GM12874 (cell line): Measurements from ENCODE around the gene SPAG5.

ENCODE experiments used
- TF ChIP-seq, protein P1 (sequence below): IDR thresholded peaks from 2 replicates; pipeline ENCODE4 v1.5.1; 2011; ENCODE audit warnings: low read depth, mild to moderate bottlenecking, control low read depth, low read length, moderate library complexity; ENCODE audit not compliant: insufficient read depth

SPAG5 gene

DNA sequence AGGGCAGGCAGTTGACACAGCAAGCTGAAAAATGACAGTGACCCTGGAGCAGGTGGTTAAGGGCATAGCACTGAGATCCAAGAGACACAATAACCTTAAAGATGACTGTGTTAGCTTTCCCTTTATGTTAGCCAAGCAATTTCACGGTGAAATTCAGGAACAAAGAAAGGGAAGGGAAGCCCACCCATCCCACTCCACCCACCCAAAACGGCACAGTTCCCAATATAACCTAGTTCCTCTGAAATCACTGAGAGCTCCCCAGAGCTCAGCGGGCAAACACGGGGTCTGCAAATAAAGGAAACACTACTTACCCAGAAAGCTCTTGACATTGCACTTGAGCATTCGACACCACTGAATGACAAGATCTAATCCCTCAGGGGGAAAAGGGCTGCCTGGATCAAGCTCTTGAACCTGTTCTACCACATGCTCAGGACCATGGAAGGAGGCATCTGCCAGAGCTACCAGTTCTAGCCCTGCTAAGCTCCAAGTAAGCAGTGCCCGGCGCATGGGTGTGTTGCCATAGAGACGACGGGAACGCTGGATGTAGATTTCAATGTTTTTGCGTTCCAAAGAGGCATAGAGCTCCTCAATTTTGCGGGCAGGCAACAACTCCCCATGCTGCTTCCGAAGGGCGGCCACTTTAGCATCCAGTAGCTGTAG, 35.5 kb upstream of the SPAG5 start:
- TF ChIP-seq, protein P1, sequence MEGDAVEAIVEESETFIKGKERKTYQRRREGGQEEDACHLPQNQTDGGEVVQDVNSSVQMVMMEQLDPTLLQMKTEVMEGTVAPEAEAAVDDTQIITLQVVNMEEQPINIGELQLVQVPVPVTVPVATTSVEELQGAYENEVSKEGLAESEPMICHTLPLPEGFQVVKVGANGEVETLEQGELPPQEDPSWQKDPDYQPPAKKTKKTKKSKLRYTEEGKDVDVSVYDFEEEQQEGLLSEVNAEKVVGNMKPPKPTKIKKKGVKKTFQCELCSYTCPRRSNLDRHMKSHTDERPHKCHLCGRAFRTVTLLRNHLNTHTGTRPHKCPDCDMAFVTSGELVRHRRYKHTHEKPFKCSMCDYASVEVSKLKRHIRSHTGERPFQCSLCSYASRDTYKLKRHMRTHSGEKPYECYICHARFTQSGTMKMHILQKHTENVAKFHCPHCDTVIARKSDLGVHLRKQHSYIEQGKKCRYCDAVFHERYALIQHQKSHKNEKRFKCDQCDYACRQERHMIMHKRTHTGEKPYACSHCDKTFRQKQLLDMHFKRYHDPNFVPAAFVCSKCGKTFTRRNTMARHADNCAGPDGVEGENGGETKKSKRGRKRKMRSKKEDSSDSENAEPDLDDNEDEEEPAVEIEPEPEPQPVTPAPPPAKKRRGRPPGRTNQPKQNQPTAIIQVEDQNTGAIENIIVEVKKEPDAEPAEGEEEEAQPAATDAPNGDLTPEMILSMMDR: no peak

DNA sequence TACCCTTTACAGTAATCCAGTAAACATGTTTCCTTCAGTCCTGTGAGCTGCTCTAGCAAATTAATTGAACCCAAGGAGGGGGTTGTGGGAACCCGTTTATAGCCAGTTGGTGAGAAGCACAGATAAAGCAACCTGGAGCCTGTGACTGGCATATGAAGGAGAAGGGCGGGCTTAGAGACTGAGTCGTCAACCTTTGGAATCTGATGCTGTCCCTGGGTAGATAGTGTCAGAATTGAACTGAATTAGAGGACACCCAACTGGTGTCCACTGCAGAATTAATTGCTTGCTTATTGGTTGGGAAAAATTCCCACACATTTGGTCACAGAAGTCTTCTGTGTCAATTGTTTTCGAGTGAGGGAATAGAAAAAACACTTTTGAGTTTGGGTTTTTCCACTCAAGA, 28.0 kb upstream of the SPAG5 start:
- TF ChIP-seq, protein P1: no peak

DNA sequence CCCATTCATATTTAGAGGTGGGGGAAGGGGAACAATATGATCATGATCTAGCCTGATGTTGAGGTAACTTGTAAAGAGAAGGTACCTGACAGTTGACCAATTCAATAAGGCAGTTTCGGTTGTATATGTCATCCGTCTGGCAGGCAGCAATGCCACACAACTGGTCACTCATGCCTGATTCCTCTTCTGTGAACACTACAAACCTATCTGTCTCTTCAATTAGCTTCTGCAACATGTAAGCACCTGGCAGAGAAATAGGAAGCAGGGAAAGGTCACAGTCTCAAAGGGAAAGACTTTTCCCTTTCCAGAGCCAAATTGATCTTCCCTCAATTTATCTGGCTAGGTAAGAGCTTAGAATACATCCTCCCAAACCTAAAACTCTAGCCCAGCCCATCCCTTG, 25.3 kb upstream of the SPAG5 start:
- TF ChIP-seq, protein P1: no peak

DNA sequence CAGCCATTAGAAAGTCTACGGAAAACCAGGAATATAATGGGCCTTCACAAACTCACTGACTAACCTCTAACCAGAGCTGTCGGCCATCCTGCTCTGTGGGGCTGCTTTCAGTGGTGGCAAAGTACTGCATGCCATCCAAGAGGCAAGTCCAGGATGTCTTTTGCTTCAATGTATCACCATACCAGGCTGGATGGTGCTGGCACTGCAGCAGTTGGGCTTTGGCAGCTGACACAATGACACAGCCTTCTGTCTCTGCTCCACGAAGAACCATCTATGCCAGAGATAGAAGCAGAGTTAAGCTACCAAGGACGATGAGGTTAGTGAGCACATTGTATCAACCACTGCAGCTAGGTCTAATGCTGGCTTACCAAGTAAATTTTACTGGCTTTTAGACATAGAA, 24.9 kb upstream of the SPAG5 start:
- TF ChIP-seq, protein P1: no peak

DNA sequence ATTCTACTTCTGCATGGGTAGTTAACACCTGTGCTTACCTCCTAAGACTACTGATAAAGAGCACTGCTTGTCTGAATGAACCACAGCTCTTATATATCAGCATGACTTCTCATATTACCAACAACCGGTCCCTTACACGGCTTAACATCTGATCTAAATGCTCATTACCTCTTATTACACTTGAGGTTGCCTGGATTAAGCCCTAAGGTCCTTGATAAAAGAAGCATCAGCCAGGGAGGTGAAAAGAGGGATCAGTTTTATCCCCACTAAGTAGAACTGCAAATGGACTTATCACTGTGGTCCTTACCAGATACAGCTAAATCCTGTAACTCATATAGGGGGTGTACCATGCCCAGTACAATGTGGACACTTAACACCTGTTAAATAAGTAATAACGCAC, 23.4 kb upstream of the SPAG5 start:
- TF ChIP-seq, protein P1: no peak

DNA sequence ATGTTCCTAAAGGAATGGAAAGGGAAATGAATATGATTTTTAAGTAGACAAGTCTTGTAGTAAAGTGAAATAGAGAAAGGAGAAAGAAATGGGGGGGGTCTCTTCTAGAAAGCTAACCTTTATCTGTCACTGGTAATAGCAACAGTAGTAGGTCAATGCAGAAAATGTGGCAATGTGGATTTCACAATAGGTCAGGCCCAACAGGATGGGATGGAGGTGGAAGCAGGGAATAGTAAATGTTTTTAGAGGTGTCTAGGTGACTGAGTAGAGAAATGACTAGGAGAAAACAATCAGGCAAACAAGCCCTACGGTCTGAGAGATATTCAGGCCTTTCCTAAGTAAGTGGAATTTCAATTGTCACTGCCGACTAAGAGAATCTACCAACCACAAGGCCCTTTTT, 21.2 kb upstream of the SPAG5 start:
- TF ChIP-seq, protein P1: no peak

DNA sequence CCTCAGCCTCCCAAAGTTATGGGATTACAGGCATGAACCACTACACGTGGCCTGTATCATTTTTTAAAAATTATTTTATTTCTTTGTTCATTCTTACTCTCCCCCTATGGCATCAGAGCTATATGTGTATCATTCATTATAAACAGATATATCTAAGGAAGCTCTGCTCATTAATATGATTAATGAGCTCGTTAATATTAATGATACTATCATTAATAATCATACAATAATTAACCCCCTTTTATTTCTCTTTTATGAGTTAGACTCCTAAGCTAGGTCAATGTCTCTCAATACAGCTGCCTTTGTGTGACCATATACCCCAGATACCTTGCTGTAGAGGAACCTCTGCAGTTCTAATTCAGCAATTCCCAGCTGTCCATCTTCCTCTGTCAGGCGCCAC, 19.6 kb upstream of the SPAG5 start:
- TF ChIP-seq, protein P1: no peak
